CD4-positive, alpha-beta T cell treated with Interleukin-6 at 100 ng/mL for 8 hours (primary cell): ENCODE measurements around the gene MT3.
A peak's percentile ranks its signal among the peaks of the same experiment; 100 is the strongest.

Experiments
- DNase-seq: peaks from one replicate; pipeline ENCODE4 v3.0.0-alpha.2; 2020; ENCODE audit warnings: mixed read lengths, low spot score

Gene MT3

GRCh38 chr16:56589141-56590039 is at the start of gene MT3:
MT3 (plus strand) TSS chr16:56589528; CDS start chr16:56589591, 63 bp downstream.
- DNase-seq: no peak

GRCh38 chr16:56539656-56540055 is 49.7 kb upstream of the MT3 start:
- no peak for DNase-seq

GRCh38 chr16:56542039-56542438 is 47.3 kb upstream of the MT3 start:
- DNase-seq: no peak

- DNase-seq: peak; percentile 5
Measured at GRCh38 chr16:56547120-56547948, 42.0 kb upstream of the MT3 start.

GRCh38 chr16:56547949-56548567 is 41.3 kb upstream of the MT3 start:
- no peak for DNase-seq

- no peak for DNase-seq
Measured at GRCh38 chr16:56549161-56549560, 40.2 kb upstream of the MT3 start.

- no peak for DNase-seq
Measured at GRCh38 chr16:56549744-56550385, 39.5 kb upstream of the MT3 start.

- no peak for DNase-seq
Measured at GRCh38 chr16:56551796-56552738, 37.3 kb upstream of the MT3 start.

- no peak for DNase-seq
Measured at GRCh38 chr16:56554441-56554840, 34.9 kb upstream of the MT3 start.

- DNase-seq: no peak
Measured at GRCh38 chr16:56558024-56558747, 31.1 kb upstream of the MT3 start.

- no peak for DNase-seq
Measured at GRCh38 chr16:56559109-56559508, 30.2 kb upstream of the MT3 start.

GRCh38 chr16:56560447-56560846 is 28.9 kb upstream of the MT3 start:
- DNase-seq: no peak

GRCh38 chr16:56561126-56561525 is 28.2 kb upstream of the MT3 start:
- DNase-seq: no peak

GRCh38 chr16:56564793-56565477 is 24.4 kb upstream of the MT3 start, which contains the start of gene MT4:
MT4 (plus strand) TSS chr16:56565073; CDS start chr16:56565129, 56 bp downstream.
- DNase-seq: no peak

GRCh38 chr16:56569971-56570370 is 19.4 kb upstream of the MT3 start:
- no peak for DNase-seq

- DNase-seq: no peak
Measured at GRCh38 chr16:56571525-56571924, 17.8 kb upstream of the MT3 start.

- no peak for DNase-seq
Measured at GRCh38 chr16:56574625-56575024, 14.7 kb upstream of the MT3 start.

GRCh38 chr16:56576585-56577299 is 12.6 kb upstream of the MT3 start:
- DNase-seq: peak; percentile 88

- DNase-seq: no peak
Measured at GRCh38 chr16:56577300-56577625, 12.1 kb upstream of the MT3 start.
